Lung (tissue), 12 donors: ENCODE measurements around the gene HOXA5. TPM values are rescaled to one million over a fixed set of nuclear protein-coding genes. Genes with fewer than 3 reads are reported as not detected.

ENCODE experiments used
- ATAC-seq: fragments of 200-7000 bp; cut with Tn5 transposase; one replicate; pipeline ENCODE4 v1.9.1; 2020; ENCODE audit warnings: moderate number of reproducible peaks; ENCODE audit not compliant: insufficient read depth, low FRiP score
- DNase-seq, 3 donors: peaks; one replicate each; pipeline ENCODE4 v3.0.0-alpha.2; 2013 to 2017
- H3K27ac ChIP-seq, 2 donors: one replicate each; pipeline ENCODE4 v1.5.1; 2013; ENCODE audit warnings: mild to moderate bottlenecking in 2 of 2, moderate library complexity in 2 of 2, control low read depth in 1 of 2, inconsistent platforms in 1 of 2, low read depth in 1 of 2, low read length in 1 of 2
- H3K27me3 ChIP-seq, 3 donors: one replicate each; pipeline ENCODE4 v1.5.1; 2013; ENCODE audit warnings: low read length in 2 of 3; ENCODE audit not compliant: control insufficient read depth in 3 of 3, insufficient read depth in 3 of 3
- H3K36me3 ChIP-seq, 4 donors: one replicate each; pipeline ENCODE4 v1.5.1; 2013; ENCODE audit warnings: low read length in 4 of 4, mild to moderate bottlenecking in 1 of 4, moderate library complexity in 1 of 4; ENCODE audit not compliant: control insufficient read depth in 4 of 4, insufficient read depth in 4 of 4
- H3K4me1 ChIP-seq, 5 donors: one replicate each; pipeline ENCODE4 v1.5.1; 2013; ENCODE audit warnings: low read length in 5 of 5, mild to moderate bottlenecking in 2 of 5, moderate library complexity in 1 of 5; ENCODE audit not compliant: control insufficient read depth in 5 of 5, insufficient read depth in 5 of 5
- H3K4me3 ChIP-seq: one replicate; pipeline ENCODE4 v1.5.1; 2013; ENCODE audit warnings: mild to moderate bottlenecking, control low read depth, moderate library complexity
- H3K9ac ChIP-seq, 2 donors: one replicate each; pipeline ENCODE4 v1.5.1; 2013; ENCODE audit warnings: low read length in 2 of 2, control low read depth in 1 of 2; ENCODE audit not compliant: insufficient read depth in 1 of 2
- H3K9me3 ChIP-seq, 4 donors: one replicate each; pipeline ENCODE4 v1.5.1; 2013; ENCODE audit warnings: low read length in 3 of 4, mild to moderate bottlenecking in 1 of 4, moderate library complexity in 1 of 4; ENCODE audit not compliant: control insufficient read depth in 4 of 4, insufficient read depth in 3 of 4
- WGBS, 2 donors: extraction: QIAGEN DNeasy Blood & Tissue Kit; methylation state at CpG; one replicate each; pipeline ENCODE4 v1.1.7; 2013; 5-methylcytosine and 5-hydroxymethylcytosine counted together
- polyA plus RNA-seq, 2 donors: library from polyadenylated mRNA; stranded (reverse); fragments of 200-250 nt; gene quantifications; one replicate each; pipeline ENCODE4 v1.2.1, GENCODE V29; 2013
- total RNA-seq, 2 donors: library from RNA; depleted of rRNA in 1 of 2; stranded (reverse); fragments of >200 nt in 1 of 2; gene quantifications; one replicate each; pipeline ENCODE4 v1.2.1, GENCODE V29; 2014 to 2021
- TF ChIP-seq, protein P1 (sequence below): IDR thresholded peaks from 2 replicates; pipeline ENCODE4 v1.5.1; 2012; ENCODE audit warnings: mild to moderate bottlenecking; ENCODE audit errors: control extremely low read depth, extremely low read depth
- donor health status: control.
- donor health status: control.
- donor health status: Bipolar disorder and iron deficiency.
- donor health status: healthy.
- donor health status: DM: yes; HTN: yes; CAD: no.

HOXA5 gene
- total and polyA plus RNA-seq, 4 donors = 9.2 to 61.9 (median 15.2) TPM

DNA sequence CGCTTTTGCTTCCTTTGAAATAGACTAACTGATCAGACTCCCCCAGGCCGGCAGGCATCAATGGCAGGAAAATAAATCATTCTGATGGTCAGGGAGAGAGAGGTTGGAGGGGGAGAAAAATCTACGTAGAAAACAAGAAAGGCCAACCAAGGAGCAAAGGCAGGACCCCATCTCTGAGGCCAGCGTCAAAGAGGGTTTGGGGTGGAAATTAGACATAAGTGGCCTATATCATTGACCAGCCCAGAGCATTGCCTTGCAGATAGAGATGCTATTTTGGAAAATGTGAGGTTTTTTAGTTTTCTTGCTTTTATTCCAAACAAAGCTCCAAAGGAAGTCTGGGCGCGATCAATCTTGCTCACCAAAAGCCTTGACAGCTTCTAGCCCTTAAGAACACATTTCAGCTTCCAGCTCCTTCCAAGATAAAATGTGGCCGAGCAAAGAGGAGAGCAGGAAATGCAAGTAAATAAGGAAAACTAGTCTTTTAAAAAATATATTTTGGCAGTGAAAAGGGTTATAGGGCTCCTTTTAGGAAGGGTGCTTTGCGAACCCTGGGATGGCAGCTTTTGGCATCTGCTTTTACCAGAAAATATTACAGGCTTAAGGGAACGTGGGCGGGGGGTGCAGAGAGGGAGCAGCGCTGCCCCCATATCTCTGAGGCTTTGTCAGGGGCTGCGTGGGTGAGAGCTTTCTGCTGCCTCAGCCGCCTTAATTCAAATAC is 39.0 kb downstream of the HOXA5 start:
- 47 to 70% methylated on average over 13 of the region's 13 CpGs for whole genome bisulfite sequencing, 2 donors
- peak overlapping the region in 1 of 2 donors; percentile 73 for H3K27ac ChIP-seq
- TF ChIP-seq, protein P1, sequence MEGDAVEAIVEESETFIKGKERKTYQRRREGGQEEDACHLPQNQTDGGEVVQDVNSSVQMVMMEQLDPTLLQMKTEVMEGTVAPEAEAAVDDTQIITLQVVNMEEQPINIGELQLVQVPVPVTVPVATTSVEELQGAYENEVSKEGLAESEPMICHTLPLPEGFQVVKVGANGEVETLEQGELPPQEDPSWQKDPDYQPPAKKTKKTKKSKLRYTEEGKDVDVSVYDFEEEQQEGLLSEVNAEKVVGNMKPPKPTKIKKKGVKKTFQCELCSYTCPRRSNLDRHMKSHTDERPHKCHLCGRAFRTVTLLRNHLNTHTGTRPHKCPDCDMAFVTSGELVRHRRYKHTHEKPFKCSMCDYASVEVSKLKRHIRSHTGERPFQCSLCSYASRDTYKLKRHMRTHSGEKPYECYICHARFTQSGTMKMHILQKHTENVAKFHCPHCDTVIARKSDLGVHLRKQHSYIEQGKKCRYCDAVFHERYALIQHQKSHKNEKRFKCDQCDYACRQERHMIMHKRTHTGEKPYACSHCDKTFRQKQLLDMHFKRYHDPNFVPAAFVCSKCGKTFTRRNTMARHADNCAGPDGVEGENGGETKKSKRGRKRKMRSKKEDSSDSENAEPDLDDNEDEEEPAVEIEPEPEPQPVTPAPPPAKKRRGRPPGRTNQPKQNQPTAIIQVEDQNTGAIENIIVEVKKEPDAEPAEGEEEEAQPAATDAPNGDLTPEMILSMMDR = no peak
- H3K36me3 ChIP-seq = peaks cover 0 to 19% (median 8%) of the 10 kb centered on the region in 4 donors
- no peak for ATAC-seq
- H3K27me3 ChIP-seq = peaks cover 0 to 60% (median 7%) of the 10 kb centered on the region in 3 donors
- H3K4me1 ChIP-seq = peaks cover 0 to 68% (median 9%) of the 10 kb centered on the region in 5 donors
- DNase-seq = peak; percentile 77 to 95 (median 94)
- H3K9me3 ChIP-seq = peaks cover 0 to 2% (median 0%) of the 10 kb centered on the region in 4 donors
- peak overlapping the region in 1 of 2 donors; percentile 98 for H3K9ac ChIP-seq
- no peak overlapping the region for H3K4me3 ChIP-seq

DNA sequence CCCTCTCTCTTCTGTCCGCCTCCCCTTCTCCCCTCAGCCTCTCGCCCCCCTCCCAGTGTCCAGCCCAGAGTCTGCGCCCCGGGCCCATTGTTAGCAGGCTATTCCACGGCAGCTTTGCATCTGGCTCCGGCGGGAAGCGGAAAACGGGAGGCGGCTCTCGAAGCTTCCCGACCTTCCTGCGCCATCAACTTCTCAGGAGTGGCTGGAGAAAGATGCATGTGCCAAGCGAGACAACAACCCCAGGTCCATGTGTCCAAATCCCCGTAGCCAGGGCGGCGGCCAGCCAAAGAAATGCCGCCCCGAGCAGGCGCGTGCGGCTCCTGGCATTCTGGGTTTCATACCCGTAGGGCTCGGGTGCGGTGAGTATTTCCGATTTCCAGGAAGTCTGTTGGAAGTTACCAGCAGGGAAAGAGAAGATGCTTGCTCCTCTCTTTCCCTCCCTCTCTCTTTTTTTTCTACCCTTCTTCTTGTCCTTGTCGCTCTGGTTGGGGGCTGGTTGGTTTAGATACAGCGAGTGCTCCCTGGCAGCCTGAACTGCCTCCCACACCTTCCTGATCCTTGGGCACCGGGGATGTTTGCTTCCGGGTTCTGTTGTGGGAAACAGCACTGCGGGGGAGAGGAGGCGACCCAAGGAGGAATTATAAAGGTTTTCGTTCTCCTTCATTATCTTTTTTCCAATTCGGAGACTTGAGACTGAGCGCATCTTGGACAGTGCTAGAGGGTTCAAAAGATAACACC is 39.8 kb downstream of the HOXA5 start:
- Histone ChIP-seq H3K9ac (peak overlapping the region; percentile 33 to 98), H3K4me3 (no peak overlapping the region), H3K36me3 (peaks cover 0 to 15% (median 6%) of the 10 kb centered on the region in 4 donors), H3K9me3 (peaks cover 0 to 2% (median 0%) of the 10 kb centered on the region in 4 donors), H3K27me3 (peaks cover 0 to 52% (median 7%) of the 10 kb centered on the region in 3 donors), H3K27ac (peak overlapping the region in 1 of 2 donors; percentile 86), H3K4me1 (peaks cover 0 to 65% (median under 1%) of the 10 kb centered on the region in 5 donors)
- TF ChIP-seq, protein P1 = no peak
- no peak for ATAC-seq
- 19 to 27% methylated on average over 35 of the region's 35 CpGs for WGBS, 2 donors
- peak; percentile 67 to 81 (median 74) for DNase-seq

DNA sequence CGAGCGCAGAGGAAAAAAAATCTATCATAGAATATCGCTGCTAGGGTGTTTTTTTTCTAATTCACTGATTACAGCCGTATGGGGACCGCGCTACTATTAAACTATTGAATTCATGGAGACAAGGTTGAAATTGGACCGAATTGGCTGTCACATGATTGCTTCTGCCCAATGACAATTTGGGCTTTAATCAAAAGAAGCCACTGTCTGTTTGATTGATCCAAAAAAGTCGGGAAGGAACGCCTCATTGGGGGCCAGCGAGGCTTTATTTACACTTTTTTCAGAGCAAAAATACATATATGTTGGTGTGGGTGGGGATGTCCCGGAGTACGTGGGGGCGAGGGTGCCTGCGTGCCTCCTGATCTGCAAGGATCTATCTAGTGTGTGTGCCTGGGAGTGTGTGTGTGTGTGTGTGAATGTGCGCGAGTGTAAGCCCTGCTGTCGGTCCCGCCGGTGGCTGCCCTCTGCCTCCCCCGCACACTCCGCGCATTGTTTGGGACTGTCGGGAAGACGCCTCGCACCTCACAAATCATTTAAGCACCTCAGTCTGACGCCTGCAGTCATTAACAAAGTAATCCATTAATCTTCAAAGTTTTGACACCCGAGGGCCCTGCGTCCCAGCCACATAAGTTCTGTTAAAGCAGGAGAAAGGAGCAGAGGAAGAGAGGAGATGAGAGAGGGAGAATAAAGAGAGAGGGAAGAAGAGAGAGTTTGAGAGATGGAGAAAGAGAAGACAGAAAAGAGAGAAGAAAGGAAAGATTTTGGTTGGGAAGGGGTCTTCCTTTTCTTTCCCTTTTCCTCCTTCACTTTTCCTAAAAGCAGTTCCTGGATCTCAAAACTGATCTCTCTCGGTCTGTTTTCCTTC is 40.7 kb downstream of the HOXA5 start, which contains the start of gene HOXA2:
HOXA2 (minus strand) TSS at position 103 of the 862 bp plus-strand sequence. CDS start 183 bp downstream, outside the sequence.
- H3K9me3 ChIP-seq = peaks cover 0 to 2% (median 0%) of the 10 kb centered on the region in 4 donors
- 7 to 8% methylated on average over 29 of the region's 29 CpGs for WGBS, 2 donors
- H3K27me3 ChIP-seq = peaks cover 0 to 50% (median 7%) of the 10 kb centered on the region in 3 donors
- peak; percentile 89 to 96 (median 96) for DNase-seq
- H3K9ac ChIP-seq = peak within 1 kb of the TSS; percentile 33 to 98
- peaks cover 0 to 63% (median 3%) of the 10 kb centered on the region in 5 donors for H3K4me1 ChIP-seq
- peak within 1 kb of the TSS; percentile 44 for H3K4me3 ChIP-seq
- H3K27ac ChIP-seq = peak within 1 kb of the TSS in 1 of 2 donors; percentile 92
- TF ChIP-seq, protein P1 = no peak
- ATAC-seq = peak; percentile 20
- H3K36me3 ChIP-seq = peaks cover 0 to 15% (median 7%) of the 10 kb centered on the region in 4 donors
